PC-3 (cell line): ENCODE data around the gene RING1.

ENCODE experiments used
- EZH2 ChIP-seq: fragments of 300-600 bp; sonication (generic); IDR thresholded peaks from one replicate; pipeline ENCODE4 v1.6.1; 2017; ENCODE audit warnings: antibody characterized with exemption, mild to moderate bottlenecking, low read length; ENCODE audit not compliant: unreplicated experiment
- EZH2phosphoT487 ChIP-seq: fragments of 300-600 bp; sonication (generic); IDR thresholded peaks from 2 replicates; pipeline ENCODE4 v1.6.1; 2018; ENCODE audit warnings: mild to moderate bottlenecking, antibody characterized with exemption, low read length, borderline replicate concordance
- TF ChIP-seq, protein P1 (sequence below): fragments of 300-600 bp; sonication (generic); conservative IDR thresholded peaks from 2 replicates; pipeline ENCODE4 v1.5.1; 2017; ENCODE audit warnings: antibody characterized with exemption, low read depth, mild to moderate bottlenecking, low read length

- TF ChIP-seq, protein P1, sequence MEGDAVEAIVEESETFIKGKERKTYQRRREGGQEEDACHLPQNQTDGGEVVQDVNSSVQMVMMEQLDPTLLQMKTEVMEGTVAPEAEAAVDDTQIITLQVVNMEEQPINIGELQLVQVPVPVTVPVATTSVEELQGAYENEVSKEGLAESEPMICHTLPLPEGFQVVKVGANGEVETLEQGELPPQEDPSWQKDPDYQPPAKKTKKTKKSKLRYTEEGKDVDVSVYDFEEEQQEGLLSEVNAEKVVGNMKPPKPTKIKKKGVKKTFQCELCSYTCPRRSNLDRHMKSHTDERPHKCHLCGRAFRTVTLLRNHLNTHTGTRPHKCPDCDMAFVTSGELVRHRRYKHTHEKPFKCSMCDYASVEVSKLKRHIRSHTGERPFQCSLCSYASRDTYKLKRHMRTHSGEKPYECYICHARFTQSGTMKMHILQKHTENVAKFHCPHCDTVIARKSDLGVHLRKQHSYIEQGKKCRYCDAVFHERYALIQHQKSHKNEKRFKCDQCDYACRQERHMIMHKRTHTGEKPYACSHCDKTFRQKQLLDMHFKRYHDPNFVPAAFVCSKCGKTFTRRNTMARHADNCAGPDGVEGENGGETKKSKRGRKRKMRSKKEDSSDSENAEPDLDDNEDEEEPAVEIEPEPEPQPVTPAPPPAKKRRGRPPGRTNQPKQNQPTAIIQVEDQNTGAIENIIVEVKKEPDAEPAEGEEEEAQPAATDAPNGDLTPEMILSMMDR = no peak
- TF ChIP-seq EZH2 = no peak
- no peak for TF ChIP-seq EZH2phosphoT487
Observed at GRCh38 chr6:33165581-33166258, 42.6 kb upstream of the RING1 start.
